ENCODE measurements around the gene IRF7. TPM values are rescaled to one million over a fixed set of nuclear protein-coding genes. Genes with fewer than 3 reads are reported as not detected.

IRF7 gene
- total RNA-seq, 2 experiments from 2014 or later, result 120 to 136 TPM

DNA sequence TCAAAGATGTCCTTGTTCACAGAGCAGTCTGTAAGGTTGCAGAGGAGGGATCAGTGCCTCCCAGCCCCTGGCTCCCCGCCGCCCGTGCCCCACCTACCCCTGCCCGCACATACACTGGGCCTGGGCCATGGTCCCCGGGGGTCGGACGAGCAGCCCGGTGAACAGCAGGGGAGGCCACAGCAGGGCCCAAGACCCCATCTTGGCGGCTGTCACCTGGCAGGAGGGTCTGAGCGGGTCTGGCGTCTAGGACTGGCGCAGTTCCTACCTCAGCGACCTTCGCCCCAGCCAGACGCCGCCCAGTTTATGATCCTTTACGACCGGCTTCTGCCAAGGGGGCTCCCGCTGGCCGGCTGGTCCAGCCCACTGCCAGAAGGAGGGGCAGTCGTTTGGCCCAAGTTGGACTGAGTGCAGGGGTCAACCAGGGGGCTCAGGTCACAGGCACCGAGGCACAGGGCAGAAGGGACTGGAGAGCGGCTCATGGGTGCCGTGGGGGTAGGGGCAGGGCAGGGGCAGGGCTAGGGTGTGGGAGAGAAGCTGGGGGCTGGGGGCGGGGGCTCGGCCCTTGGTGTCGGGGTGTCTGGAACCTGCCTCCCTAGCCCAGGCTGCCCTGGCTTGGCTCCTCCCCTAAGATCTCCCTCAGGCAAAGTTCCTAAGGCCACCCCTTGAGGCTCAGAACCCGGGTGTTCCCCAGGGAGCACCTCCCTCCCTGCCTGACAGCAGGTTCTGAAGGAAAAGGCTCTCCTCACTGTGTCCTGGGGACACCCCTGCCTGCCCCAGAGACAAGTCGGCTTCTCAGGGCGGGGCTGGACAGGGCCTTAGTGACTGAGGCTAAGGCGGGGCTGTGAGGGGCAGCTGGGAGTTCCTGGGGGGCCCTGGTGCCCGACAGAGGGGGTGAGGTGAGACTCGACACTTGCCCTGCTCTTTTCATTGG, 9.2 kb upstream of the IRF7 start, which contains the start of gene CDHR5:
Gene CDHR5 (minus strand): TSS at position 251 of the 931 bp plus-strand sequence. CDS start 53 bp downstream, at position 198.
- DNase-seq, result no peak
- ChIA-PET POLR2A (interaction anchor here (1.3 kb wide), 1 partner anchor 11 kb away, joined by 3 read pairs; no protein-coding TSS in a partner anchor), CTCF (no interaction called here)
- H3K4me1 Mint-ChIP-seq (ENCODE audit: low read depth), result peaks cover 21% of the 10 kb centered on the region
- H3K9me3 Mint-ChIP-seq (ENCODE audit: insufficient read depth), result no peaks in the 10 kb centered on the region
- no peak within 1 kb of the TSS for H3K27ac Mint-ChIP-seq
- peaks cover 11% of the 10 kb centered on the region for H3K27me3 Mint-ChIP-seq (ENCODE audit: low read depth)
- H3K36me3 Mint-ChIP-seq (ENCODE audit: low read depth), result no peaks in the 10 kb centered on the region
- ATAC-seq, result no peak
- no peak within 1 kb of the TSS for H3K4me3 Mint-ChIP-seq

DNA sequence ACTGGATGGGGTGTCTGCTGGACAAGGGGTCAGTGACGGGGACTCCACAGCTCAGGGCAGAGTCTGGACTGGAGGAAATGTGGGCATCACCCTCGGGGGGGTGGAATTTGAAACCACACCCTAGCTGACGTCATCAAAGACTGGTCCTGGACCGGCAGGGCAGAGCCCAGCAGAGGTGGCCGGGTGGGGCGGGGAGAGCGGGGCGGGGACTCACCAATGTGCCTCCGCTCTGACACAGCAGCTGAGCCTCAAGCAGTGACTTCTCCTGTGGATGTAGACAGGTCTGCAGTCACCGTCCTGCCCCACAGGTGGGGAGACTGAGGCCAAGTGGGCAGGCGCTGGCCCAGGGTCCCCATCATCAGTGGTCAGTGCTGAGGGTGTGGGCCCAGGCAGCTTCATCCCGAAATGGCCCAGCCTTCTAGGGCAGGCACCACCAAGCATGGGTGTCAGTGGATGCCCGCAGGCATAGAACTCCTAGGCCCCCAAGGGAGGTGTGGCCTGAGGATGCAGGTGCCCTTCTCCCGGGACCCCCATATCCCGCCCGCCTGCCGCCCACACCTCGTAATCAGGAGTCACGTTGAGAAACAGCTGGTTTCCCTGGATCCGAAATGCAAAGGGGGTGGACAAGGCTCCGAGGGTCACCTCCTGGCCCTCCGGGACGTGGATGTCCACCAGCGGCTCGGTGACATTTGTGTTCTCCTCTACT, 8.4 kb upstream of the IRF7 start:
- Mint-ChIP-seq H3K36me3 (ENCODE audit: low read depth) (no peaks in the 10 kb centered on the region), H3K4me3 (no peak overlapping the region), H3K9me3 (ENCODE audit: insufficient read depth) (no peaks in the 10 kb centered on the region), H3K4me1 (ENCODE audit: low read depth) (peaks cover 15% of the 10 kb centered on the region), H3K27me3 (ENCODE audit: low read depth) (peaks cover 11% of the 10 kb centered on the region), H3K27ac (no peak overlapping the region)
- ATAC-seq (no peak), DNase-seq (no peak)
- ChIA-PET CTCF (no interaction called here), POLR2A (interaction anchor here (1.3 kb wide), 1 partner anchor 10 kb away, joined by 3 read pairs; no protein-coding TSS in a partner anchor)

DNA sequence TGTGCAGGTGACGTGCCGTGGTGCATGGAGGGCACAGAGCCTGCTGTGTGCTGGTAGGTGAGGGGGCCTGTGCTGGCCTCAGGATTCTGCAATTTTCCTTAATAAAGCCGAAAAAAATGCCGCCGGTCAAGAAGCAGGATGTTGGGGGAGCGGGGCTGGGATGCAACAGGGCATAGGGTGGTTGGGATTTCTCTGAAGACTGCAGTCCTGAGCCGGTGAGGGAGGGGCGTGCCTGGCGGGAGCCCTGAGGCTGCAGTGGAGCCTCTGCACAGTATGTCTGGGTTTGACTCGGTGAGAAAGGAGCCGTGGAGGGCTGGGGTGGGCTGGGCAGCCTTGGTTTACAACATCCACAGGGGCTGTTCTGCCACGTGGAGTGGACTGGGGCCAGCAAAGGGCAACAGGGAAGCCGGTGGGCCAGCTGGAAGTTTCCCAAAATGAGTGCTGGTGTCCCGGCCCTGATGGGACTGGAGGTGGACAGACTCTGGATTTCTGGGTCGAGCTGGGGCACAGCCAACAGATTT, 7.7 kb upstream of the IRF7 start:
- CTCF ChIA-PET, result no interaction called here
- H3K4me3 Mint-ChIP-seq, result no peak overlapping the region
- H3K27ac Mint-ChIP-seq, result peak overlapping the region; percentile 52
- no peak for DNase-seq
- no peaks in the 10 kb centered on the region for H3K36me3 Mint-ChIP-seq (ENCODE audit: low read depth)
- ATAC-seq, result no peak
- POLR2A ChIA-PET, result interaction anchor here (1.3 kb wide), 1 partner anchor 9 kb away, joined by 3 read pairs; no protein-coding TSS in a partner anchor
- no peaks in the 10 kb centered on the region for H3K9me3 Mint-ChIP-seq (ENCODE audit: insufficient read depth)
- peaks cover 8% of the 10 kb centered on the region for H3K4me1 Mint-ChIP-seq (ENCODE audit: low read depth)
- peaks cover 8% of the 10 kb centered on the region for H3K27me3 Mint-ChIP-seq (ENCODE audit: low read depth)

DNA sequence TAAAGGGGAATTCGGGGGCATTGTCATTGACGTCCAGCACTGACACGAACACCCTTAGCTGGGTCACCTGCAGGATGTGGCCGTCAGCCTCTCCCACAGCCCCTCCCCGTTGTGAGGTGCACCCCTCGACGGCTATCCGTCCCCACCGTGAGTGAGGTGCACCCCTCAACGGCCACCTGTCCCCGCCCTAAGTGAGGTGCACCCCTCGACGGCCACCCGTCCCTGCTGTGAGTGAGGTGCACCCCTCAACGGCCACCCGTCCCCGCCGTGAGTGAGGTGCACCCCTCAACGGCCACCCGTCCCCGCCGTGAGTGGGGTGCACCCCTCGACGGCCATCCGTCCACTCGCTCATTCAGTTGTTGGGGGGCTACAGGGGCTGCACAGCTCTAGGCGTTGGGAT, 6.1 kb upstream of the IRF7 start:
- Mint-ChIP-seq H3K27me3 (ENCODE audit: low read depth) (no peaks in the 10 kb centered on the region), H3K4me3 (no peak overlapping the region), H3K27ac (no peak overlapping the region), H3K4me1 (ENCODE audit: low read depth) (peaks cover 2% of the 10 kb centered on the region), H3K36me3 (ENCODE audit: low read depth) (no peaks in the 10 kb centered on the region), H3K9me3 (ENCODE audit: insufficient read depth) (no peaks in the 10 kb centered on the region)
- ChIA-PET CTCF (no interaction called here), POLR2A (no interaction called here)
- ATAC-seq (no peak), DNase-seq (no peak)

DNA sequence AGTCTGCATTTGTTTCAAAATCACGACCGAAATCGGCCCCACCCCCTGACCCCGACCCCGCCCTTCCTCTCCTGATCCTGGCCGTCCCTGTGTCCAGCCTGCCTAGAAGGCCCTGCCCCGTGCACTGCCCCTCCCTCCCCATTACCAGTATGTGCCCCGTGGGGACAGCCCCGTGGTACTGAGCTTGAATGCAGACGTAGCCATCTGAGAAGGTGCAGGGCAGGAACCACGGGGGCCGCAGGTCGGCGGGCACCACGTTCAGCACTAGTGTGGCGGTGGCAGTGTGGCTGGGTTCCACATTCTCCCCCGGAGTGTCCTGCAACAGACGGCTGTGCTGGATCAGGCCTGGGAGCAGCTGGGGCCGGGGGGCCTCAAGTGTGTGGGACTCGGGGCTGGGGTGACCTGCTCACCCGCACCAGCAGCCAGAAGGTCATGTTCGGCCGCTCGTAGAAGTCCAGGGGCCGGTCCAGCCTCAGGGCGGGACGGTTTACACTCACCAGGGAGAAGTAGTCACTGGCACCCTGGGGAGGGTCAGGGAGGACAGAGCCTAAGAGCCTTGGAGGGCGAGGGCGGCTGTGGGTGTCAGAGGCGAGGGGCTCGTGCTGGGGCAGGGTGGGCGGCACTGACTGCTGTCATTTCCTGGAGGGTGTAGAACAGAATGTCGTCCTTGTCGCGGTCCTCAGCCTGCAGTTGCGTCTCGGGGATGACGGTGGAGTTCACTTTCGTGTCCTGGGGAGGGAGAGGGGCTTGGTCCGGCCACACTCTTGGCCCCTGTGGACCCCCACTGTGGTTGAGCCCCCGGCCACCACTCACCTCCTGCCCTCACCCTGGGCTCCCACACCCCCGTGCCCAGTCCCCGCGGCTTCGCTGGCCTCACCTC, 5.4 kb upstream of the IRF7 start:
- ATAC-seq (no peak), DNase-seq (no peak)
- Mint-ChIP-seq H3K27me3 (ENCODE audit: low read depth) (no peaks in the 10 kb centered on the region), H3K4me1 (ENCODE audit: low read depth) (peaks cover 8% of the 10 kb centered on the region), H3K4me3 (no peak overlapping the region), H3K27ac (no peak overlapping the region), H3K9me3 (ENCODE audit: insufficient read depth) (no peaks in the 10 kb centered on the region), H3K36me3 (ENCODE audit: low read depth) (no peaks in the 10 kb centered on the region)
- ChIA-PET CTCF (no interaction called here), POLR2A (no interaction called here)

DNA sequence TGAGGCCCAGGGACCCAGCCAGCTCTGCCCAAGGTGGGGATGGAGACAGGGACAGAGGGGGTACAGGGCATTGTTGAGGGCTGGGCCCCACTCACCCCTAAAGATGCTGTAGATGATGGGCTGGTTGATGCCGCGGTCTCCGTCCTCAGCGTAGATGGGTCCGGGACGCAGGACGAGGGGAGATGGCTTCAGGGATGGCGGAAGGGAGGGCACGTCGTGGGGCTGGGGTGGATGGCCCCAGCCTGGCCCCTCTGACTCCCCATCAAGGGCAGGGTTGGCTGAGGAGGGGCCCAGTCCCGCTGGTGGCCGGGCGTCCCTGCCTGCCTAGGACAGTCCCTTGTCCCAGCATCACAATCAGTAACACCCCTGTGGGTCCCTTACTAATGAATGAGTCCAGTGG, 4.5 kb upstream of the IRF7 start:
- peaks cover 12% of the 10 kb centered on the region for H3K4me1 Mint-ChIP-seq (ENCODE audit: low read depth)
- no peak overlapping the region for H3K4me3 Mint-ChIP-seq
- ATAC-seq, result no peak
- CTCF ChIA-PET, result no interaction called here
- POLR2A ChIA-PET, result no interaction called here
- no peaks in the 10 kb centered on the region for H3K27me3 Mint-ChIP-seq (ENCODE audit: low read depth)
- H3K9me3 Mint-ChIP-seq (ENCODE audit: insufficient read depth), result no peaks in the 10 kb centered on the region
- peaks cover 3% of the 10 kb centered on the region for H3K36me3 Mint-ChIP-seq (ENCODE audit: low read depth)
- no peak overlapping the region for H3K27ac Mint-ChIP-seq
- no peak for DNase-seq

DNA sequence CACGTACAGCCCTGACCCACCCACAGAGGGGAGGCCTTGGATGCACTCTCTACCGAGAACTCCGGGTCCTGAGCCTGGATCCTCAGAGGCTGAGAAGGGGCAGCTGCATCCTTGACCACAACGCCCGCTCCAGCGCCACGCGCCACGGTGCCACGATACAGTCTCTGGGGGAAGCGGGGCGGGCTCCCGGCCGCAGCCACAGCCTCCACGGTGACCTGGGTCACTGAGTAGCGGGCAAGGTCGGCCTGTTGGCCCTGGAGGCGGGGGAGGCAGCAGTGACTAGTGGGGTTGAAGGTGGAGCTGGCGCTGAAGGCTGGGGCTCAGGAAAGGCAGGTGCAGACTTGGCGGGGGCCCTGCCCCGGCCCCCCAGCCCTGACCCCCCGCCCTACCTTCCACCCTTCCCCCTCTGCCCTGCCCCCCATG, 3.9 kb upstream of the IRF7 start:
- H3K36me3 Mint-ChIP-seq (ENCODE audit: low read depth), result peaks cover 5% of the 10 kb centered on the region
- no peak for DNase-seq
- no peaks in the 10 kb centered on the region for H3K27me3 Mint-ChIP-seq (ENCODE audit: low read depth)
- H3K4me3 Mint-ChIP-seq, result no peak overlapping the region
- H3K27ac Mint-ChIP-seq, result no peak overlapping the region
- no peaks in the 10 kb centered on the region for H3K9me3 Mint-ChIP-seq (ENCODE audit: insufficient read depth)
- ChIA-PET CTCF (no interaction called here), POLR2A (no interaction called here)
- ATAC-seq, result no peak
- peaks cover 12% of the 10 kb centered on the region for H3K4me1 Mint-ChIP-seq (ENCODE audit: low read depth)

DNA sequence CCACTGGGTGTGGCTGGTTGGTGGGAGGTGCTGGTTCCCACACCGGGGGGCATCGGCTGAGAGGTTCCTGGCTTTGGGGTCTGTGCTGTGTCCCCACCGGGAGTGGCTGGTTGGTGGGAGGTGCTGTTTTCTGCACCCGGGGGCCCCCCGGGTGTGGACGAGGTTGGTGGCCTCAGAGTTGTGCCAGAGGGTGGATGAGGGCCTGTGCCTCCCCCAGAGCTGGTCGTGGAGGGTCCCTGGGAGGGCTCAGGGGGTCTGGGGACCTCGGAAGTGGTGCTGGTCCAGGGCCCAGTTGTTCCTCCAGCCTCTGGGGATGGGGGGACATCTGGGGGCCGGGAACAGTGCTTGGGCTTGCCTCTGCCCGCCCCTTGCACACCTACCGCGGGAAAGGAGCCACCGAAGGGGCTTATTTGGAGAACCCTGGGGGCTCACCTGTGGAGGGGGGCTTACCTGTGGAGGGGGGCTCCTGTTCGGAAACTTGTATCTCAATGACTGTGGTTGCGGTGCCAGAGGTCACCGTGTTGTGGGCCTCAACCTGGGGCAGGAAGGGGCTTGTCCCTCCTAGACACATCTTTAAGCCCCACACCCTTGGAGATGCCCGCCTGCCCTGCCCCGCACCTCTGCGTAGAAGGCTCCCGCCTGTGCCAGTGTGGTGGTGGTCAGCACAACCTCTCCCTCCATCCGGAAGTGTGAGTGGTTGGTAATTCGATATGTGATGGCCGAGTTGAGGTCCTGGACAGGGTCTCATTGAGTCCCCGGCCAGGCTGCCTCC, 3.3 kb upstream of the IRF7 start:
- no peaks in the 10 kb centered on the region for H3K9me3 Mint-ChIP-seq (ENCODE audit: insufficient read depth)
- ChIA-PET CTCF (no interaction called here), POLR2A (no interaction called here)
- ATAC-seq (no peak), DNase-seq (no peak)
- no peak overlapping the region for H3K4me3 Mint-ChIP-seq
- peaks cover 17% of the 10 kb centered on the region for H3K4me1 Mint-ChIP-seq (ENCODE audit: low read depth)
- no peak overlapping the region for H3K27ac Mint-ChIP-seq
- H3K36me3 Mint-ChIP-seq (ENCODE audit: low read depth), result peaks cover 11% of the 10 kb centered on the region
- no peaks in the 10 kb centered on the region for H3K27me3 Mint-ChIP-seq (ENCODE audit: low read depth)

DNA sequence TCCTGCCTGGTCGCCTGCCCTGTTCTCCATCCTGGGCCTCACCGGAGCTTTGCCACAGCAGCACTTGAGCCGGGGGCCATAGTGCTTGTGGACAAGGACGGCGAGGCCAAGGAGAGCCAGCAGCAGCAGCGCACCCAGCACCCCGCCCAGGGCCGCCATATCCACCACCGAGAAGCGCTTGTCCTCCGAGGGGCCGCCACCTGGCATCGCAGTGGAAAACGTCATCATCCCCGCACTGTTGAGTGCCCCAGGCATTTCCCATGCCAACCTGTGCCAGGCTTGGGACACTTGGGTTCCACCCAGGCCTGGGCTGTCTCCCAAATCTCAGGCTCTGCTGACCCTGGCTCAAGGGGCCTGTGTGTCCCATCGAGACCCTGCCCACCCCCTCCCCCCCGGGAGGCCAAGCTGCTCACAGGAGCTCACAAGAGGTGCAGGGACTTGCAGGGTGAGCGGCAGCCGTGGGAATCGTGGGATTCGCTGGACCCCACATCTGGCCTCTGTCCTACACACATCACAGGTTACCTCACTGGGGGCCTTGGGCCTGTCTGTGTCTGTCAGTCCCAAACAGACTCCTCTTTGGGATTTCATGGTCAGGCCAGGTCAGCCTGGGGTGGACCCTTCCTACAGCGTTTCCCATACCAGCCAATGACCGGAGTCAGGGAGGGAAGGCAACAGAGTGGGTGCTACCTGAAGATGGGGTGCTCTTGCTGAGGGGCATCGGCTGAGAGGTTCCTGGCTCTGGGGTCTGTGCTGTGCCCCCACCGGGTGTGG, 2.3 kb upstream of the IRF7 start:
- no peak overlapping the region for H3K4me3 Mint-ChIP-seq
- H3K4me1 Mint-ChIP-seq (ENCODE audit: low read depth), result peaks cover 24% of the 10 kb centered on the region
- no peaks in the 10 kb centered on the region for H3K9me3 Mint-ChIP-seq (ENCODE audit: insufficient read depth)
- ATAC-seq, result no peak
- CTCF ChIA-PET, result no interaction called here
- DNase-seq, result no peak
- POLR2A ChIA-PET, result no interaction called here
- H3K27ac Mint-ChIP-seq, result no peak overlapping the region
- H3K27me3 Mint-ChIP-seq (ENCODE audit: low read depth), result no peaks in the 10 kb centered on the region
- H3K36me3 Mint-ChIP-seq (ENCODE audit: low read depth), result peaks cover 17% of the 10 kb centered on the region

DNA sequence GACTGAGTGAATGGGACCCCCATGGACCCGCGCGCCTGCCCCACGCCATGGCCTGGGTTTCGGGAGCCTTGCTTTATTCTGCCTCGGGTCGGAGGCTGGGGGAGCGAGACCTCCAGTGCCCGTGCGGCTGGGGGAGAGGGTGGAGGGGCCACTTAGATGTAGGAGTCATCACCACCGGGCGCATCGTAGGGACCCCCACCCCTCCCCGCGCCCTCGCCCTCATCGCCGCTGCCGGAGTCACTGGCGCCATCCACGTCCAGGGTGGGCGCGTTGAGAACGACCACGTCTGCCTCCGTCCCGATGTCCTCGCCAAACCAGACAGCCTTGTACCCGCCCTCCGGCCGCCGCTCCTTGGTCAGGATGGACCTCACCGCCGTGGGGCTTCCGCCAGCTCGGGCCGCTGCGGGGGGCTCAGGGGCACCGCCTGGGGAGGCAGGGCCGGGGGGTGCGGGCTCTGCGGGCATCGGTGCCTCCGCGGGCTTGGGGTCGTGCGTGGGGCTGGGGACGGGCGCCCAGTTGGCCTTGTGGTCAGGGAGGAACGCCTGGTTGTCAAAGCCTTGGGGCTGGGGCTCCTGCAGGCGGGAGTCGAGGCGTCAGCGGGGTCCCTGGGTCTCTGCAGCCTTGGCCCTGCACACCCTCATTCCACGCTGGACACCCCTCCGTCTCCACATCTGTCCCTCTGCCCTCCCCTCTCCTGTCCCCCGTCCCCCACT, 1.6 kb upstream of the IRF7 start:
- ATAC-seq, result no peak
- H3K4me1 Mint-ChIP-seq (ENCODE audit: low read depth), result peaks cover 26% of the 10 kb centered on the region
- H3K9me3 Mint-ChIP-seq (ENCODE audit: insufficient read depth), result no peaks in the 10 kb centered on the region
- DNase-seq, result no peak
- H3K4me3 Mint-ChIP-seq, result no peak overlapping the region
- peaks cover 20% of the 10 kb centered on the region for H3K36me3 Mint-ChIP-seq (ENCODE audit: low read depth)
- CTCF ChIA-PET, result no interaction called here
- H3K27me3 Mint-ChIP-seq (ENCODE audit: low read depth), result no peaks in the 10 kb centered on the region
- POLR2A ChIA-PET, result no interaction called here
- no peak overlapping the region for H3K27ac Mint-ChIP-seq
